ENCODE measurements around the gene KCNE1.
"Not testable (repeated sequence)": the region's sequence is repeated elsewhere in the genome, so short reads cannot be mapped to it uniquely, and the experiment has no call there.

- TF ChIP-seq POLR2A, CTCF (IDR thresholded peaks at IDR 0.05): not testable (repeated sequence)
Measured at GRCh38 chr21:34429710-34430109, 82.3 kb downstream of the KCNE1 start.

Measured in right lobe of liver (tissue), 4 donors.